VCaP (cell line): ENCODE data around the gene TM4SF20.

Source experiments
- H3K27ac ChIP-seq: fragments of 450-650 bp; 2 replicates; pipeline ENCODE4 v1.5.1; 2017
- CTCF ChIP-seq: fragments of 450-650 bp; conservative IDR thresholded peaks from 2 replicates; pipeline ENCODE4 v1.5.1; 2017; ENCODE audit warnings: mild to moderate bottlenecking, moderate library complexity

TM4SF20 gene

GRCh38 chr2:227324995-227325838 lies 53.9 kb downstream of the TM4SF20 start, which contains the start of gene MFF:
Gene MFF, plus strand, starts transcription at chr2:227325251. Its CDS starts 5,415 bp downstream, at chr2:227330666.
- peak within 1 kb of the TSS; percentile 95 for H3K27ac ChIP-seq
- peak; percentile 61 for TF ChIP-seq CTCF

- peak overlapping the region; percentile 95 for H3K27ac ChIP-seq
- no peak for TF ChIP-seq CTCF
Measured at GRCh38 chr2:227324642-227324994, 54.5 kb downstream of the TM4SF20 start.

GRCh38 chr2:227323818-227324217 lies 55.3 kb downstream of the TM4SF20 start:
- TF ChIP-seq CTCF: no peak
- no peak overlapping the region for H3K27ac ChIP-seq

GRCh38 chr2:227322530-227323205 lies 56.4 kb downstream of the TM4SF20 start:
- H3K27ac ChIP-seq: no peak overlapping the region
- TF ChIP-seq CTCF: no peak

GRCh38 chr2:227320305-227321094 lies 58.6 kb downstream of the TM4SF20 start:
- H3K27ac ChIP-seq: no peak overlapping the region
- no peak for TF ChIP-seq CTCF

GRCh38 chr2:227317834-227318233 lies 61.3 kb downstream of the TM4SF20 start:
- no peak for TF ChIP-seq CTCF
- H3K27ac ChIP-seq: no peak overlapping the region

GRCh38 chr2:227313310-227313709 lies 65.8 kb downstream of the TM4SF20 start:
- no peak for TF ChIP-seq CTCF
- H3K27ac ChIP-seq: no peak overlapping the region
